ENCODE results near the gene CACNA1B.

The CACNA1B gene

GRCh38 chr9:138072161-138072842, 194.7 kb downstream of the CACNA1B start:
- H3K27ac ChIP-seq (ENCODE audit: low read length) = no peak overlapping the region
- peaks cover 12% of the 10 kb centered on the region for H3K4me1 ChIP-seq (ENCODE audit: control insufficient read depth, insufficient read depth, low read length)
- H3K36me3 ChIP-seq (ENCODE audit: control insufficient read depth, insufficient read depth, low read length) = no peaks in the 10 kb centered on the region
- DNase-seq (ENCODE audit: low read depth, low spot score) = no peak
- H3K4me3 ChIP-seq (ENCODE audit: low read length) = no peak overlapping the region
- H3K9me3 ChIP-seq (ENCODE audit: control insufficient read depth, insufficient read depth, low read length) = no peaks in the 10 kb centered on the region
- H3K27me3 ChIP-seq (ENCODE audit: control insufficient read depth, insufficient read depth, low read length) = no peaks in the 10 kb centered on the region
- no CpG with 5 or more reads among the region's 12 CpGs for WGBS (ENCODE audit: insufficient coverage, insufficient read length)

- no CpG with 5 or more reads among the region's 9 CpGs for WGBS (ENCODE audit: insufficient coverage, insufficient read length)
- H3K27ac ChIP-seq (ENCODE audit: low read length) = no peak overlapping the region
- H3K4me1 ChIP-seq (ENCODE audit: control insufficient read depth, insufficient read depth, low read length) = peaks cover 12% of the 10 kb centered on the region
- H3K36me3 ChIP-seq (ENCODE audit: control insufficient read depth, insufficient read depth, low read length) = no peaks in the 10 kb centered on the region
- no peak for DNase-seq (ENCODE audit: low read depth, low spot score)
- no peaks in the 10 kb centered on the region for H3K27me3 ChIP-seq (ENCODE audit: control insufficient read depth, insufficient read depth, low read length)
- no peak overlapping the region for H3K4me3 ChIP-seq (ENCODE audit: low read length)
- H3K9me3 ChIP-seq (ENCODE audit: control insufficient read depth, insufficient read depth, low read length) = no peaks in the 10 kb centered on the region
Observed at GRCh38 chr9:138072897-138073296, 195.3 kb downstream of the CACNA1B start.

- Histone ChIP-seq H3K9me3 (ENCODE audit: control insufficient read depth, insufficient read depth, low read length) (no peaks in the 10 kb centered on the region), H3K27ac (ENCODE audit: low read length) (no peak overlapping the region), H3K4me1 (ENCODE audit: control insufficient read depth, insufficient read depth, low read length) (peaks cover 12% of the 10 kb centered on the region), H3K27me3 (ENCODE audit: control insufficient read depth, insufficient read depth, low read length) (no peaks in the 10 kb centered on the region), H3K36me3 (ENCODE audit: control insufficient read depth, insufficient read depth, low read length) (no peaks in the 10 kb centered on the region), H3K4me3 (ENCODE audit: low read length) (no peak overlapping the region)
- no CpG with 5 or more reads among the region's 12 CpGs for WGBS (ENCODE audit: insufficient coverage, insufficient read length)
- DNase-seq (ENCODE audit: low read depth, low spot score) = no peak
Observed at GRCh38 chr9:138073408-138073807, 195.8 kb downstream of the CACNA1B start.

GRCh38 chr9:138073808-138074207, 196.2 kb downstream of the CACNA1B start:
- no peak for DNase-seq (ENCODE audit: low read depth, low spot score)
- no peak overlapping the region for H3K27ac ChIP-seq (ENCODE audit: low read length)
- no peaks in the 10 kb centered on the region for H3K27me3 ChIP-seq (ENCODE audit: control insufficient read depth, insufficient read depth, low read length)
- H3K4me1 ChIP-seq (ENCODE audit: control insufficient read depth, insufficient read depth, low read length) = peaks cover 11% of the 10 kb centered on the region
- H3K9me3 ChIP-seq (ENCODE audit: control insufficient read depth, insufficient read depth, low read length) = no peaks in the 10 kb centered on the region
- no peak overlapping the region for H3K4me3 ChIP-seq (ENCODE audit: low read length)
- no CpG with 5 or more reads among the region's 12 CpGs for WGBS (ENCODE audit: insufficient coverage, insufficient read length)
- no peaks in the 10 kb centered on the region for H3K36me3 ChIP-seq (ENCODE audit: control insufficient read depth, insufficient read depth, low read length)

GRCh38 chr9:138074516-138074915, 196.9 kb downstream of the CACNA1B start:
- no peak overlapping the region for H3K4me3 ChIP-seq (ENCODE audit: low read length)
- WGBS (ENCODE audit: insufficient coverage, insufficient read length) = no CpG with 5 or more reads among the region's 18 CpGs
- H3K36me3 ChIP-seq (ENCODE audit: control insufficient read depth, insufficient read depth, low read length) = no peaks in the 10 kb centered on the region
- peaks cover 8% of the 10 kb centered on the region for H3K4me1 ChIP-seq (ENCODE audit: control insufficient read depth, insufficient read depth, low read length)
- no peaks in the 10 kb centered on the region for H3K9me3 ChIP-seq (ENCODE audit: control insufficient read depth, insufficient read depth, low read length)
- H3K27me3 ChIP-seq (ENCODE audit: control insufficient read depth, insufficient read depth, low read length) = no peaks in the 10 kb centered on the region
- DNase-seq (ENCODE audit: low read depth, low spot score) = no peak
- H3K27ac ChIP-seq (ENCODE audit: low read length) = no peak overlapping the region

GRCh38 chr9:138075496-138075895, 197.9 kb downstream of the CACNA1B start:
- H3K9me3 ChIP-seq (ENCODE audit: control insufficient read depth, insufficient read depth, low read length) = no peaks in the 10 kb centered on the region
- no CpG with 5 or more reads among the region's 20 CpGs for WGBS (ENCODE audit: insufficient coverage, insufficient read length)

GRCh38 chr9:138075961-138076649, 198.5 kb downstream of the CACNA1B start:
- no CpG with 5 or more reads among the region's 14 CpGs for WGBS (ENCODE audit: insufficient coverage, insufficient read length)
- Histone ChIP-seq H3K27me3 (ENCODE audit: control insufficient read depth, insufficient read depth, low read length) (no peaks in the 10 kb centered on the region), H3K4me1 (ENCODE audit: control insufficient read depth, insufficient read depth, low read length) (peaks cover 5% of the 10 kb centered on the region), H3K27ac (ENCODE audit: low read length) (no peak overlapping the region), H3K36me3 (ENCODE audit: control insufficient read depth, insufficient read depth, low read length) (no peaks in the 10 kb centered on the region), H3K9me3 (ENCODE audit: control insufficient read depth, insufficient read depth, low read length) (no peaks in the 10 kb centered on the region), H3K4me3 (ENCODE audit: low read length) (no peak overlapping the region)
- no peak for DNase-seq (ENCODE audit: low read depth, low spot score)

More at GRCh38 chr9:138075496-138075895, 197.9 kb downstream of the CACNA1B start:
- Histone ChIP-seq H3K36me3 (ENCODE audit: control insufficient read depth, insufficient read depth, low read length) (no peaks in the 10 kb centered on the region), H3K27ac (ENCODE audit: low read length) (no peak overlapping the region), H3K4me1 (ENCODE audit: control insufficient read depth, insufficient read depth, low read length) (peaks cover 5% of the 10 kb centered on the region), H3K4me3 (ENCODE audit: low read length) (no peak overlapping the region), H3K27me3 (ENCODE audit: control insufficient read depth, insufficient read depth, low read length) (no peaks in the 10 kb centered on the region)
- no peak for DNase-seq (ENCODE audit: low read depth, low spot score)

GRCh38 chr9:138076650-138077009, 199.0 kb downstream of the CACNA1B start:
- Histone ChIP-seq H3K27me3 (ENCODE audit: control insufficient read depth, insufficient read depth, low read length) (no peaks in the 10 kb centered on the region), H3K4me3 (ENCODE audit: low read length) (no peak overlapping the region), H3K27ac (ENCODE audit: low read length) (no peak overlapping the region), H3K9me3 (ENCODE audit: control insufficient read depth, insufficient read depth, low read length) (no peaks in the 10 kb centered on the region), H3K4me1 (ENCODE audit: control insufficient read depth, insufficient read depth, low read length) (peaks cover 5% of the 10 kb centered on the region), H3K36me3 (ENCODE audit: control insufficient read depth, insufficient read depth, low read length) (no peaks in the 10 kb centered on the region)
- DNase-seq (ENCODE audit: low read depth, low spot score) = no peak
- WGBS (ENCODE audit: insufficient coverage, insufficient read length) = no CpG with 5 or more reads among the region's 5 CpGs

GRCh38 chr9:138077126-138077525, 199.5 kb downstream of the CACNA1B start:
- no peaks in the 10 kb centered on the region for H3K27me3 ChIP-seq (ENCODE audit: control insufficient read depth, insufficient read depth, low read length)
- no peak overlapping the region for H3K4me3 ChIP-seq (ENCODE audit: low read length)
- no peaks in the 10 kb centered on the region for H3K9me3 ChIP-seq (ENCODE audit: control insufficient read depth, insufficient read depth, low read length)
- no peak overlapping the region for H3K27ac ChIP-seq (ENCODE audit: low read length)
- H3K36me3 ChIP-seq (ENCODE audit: control insufficient read depth, insufficient read depth, low read length) = no peaks in the 10 kb centered on the region
- H3K4me1 ChIP-seq (ENCODE audit: control insufficient read depth, insufficient read depth, low read length) = peaks cover 5% of the 10 kb centered on the region
- no peak for DNase-seq (ENCODE audit: low read depth, low spot score)
- no CpG with 5 or more reads among the region's 9 CpGs for WGBS (ENCODE audit: insufficient coverage, insufficient read length)

- Histone ChIP-seq H3K9me3 (ENCODE audit: control insufficient read depth, insufficient read depth, low read length) (no peaks in the 10 kb centered on the region), H3K36me3 (ENCODE audit: control insufficient read depth, insufficient read depth, low read length) (peaks cover under 1% of the 10 kb centered on the region; the same call in 1 of the 2 replicates), H3K27me3 (ENCODE audit: control insufficient read depth, insufficient read depth, low read length) (no peaks in the 10 kb centered on the region), H3K4me3 (ENCODE audit: low read length) (no peak overlapping the region), H3K27ac (ENCODE audit: low read length) (no peak overlapping the region), H3K4me1 (ENCODE audit: control insufficient read depth, insufficient read depth, low read length) (peaks cover 2% of the 10 kb centered on the region; the same call in 1 of the 2 replicates)
- DNase-seq (ENCODE audit: low read depth, low spot score) = no peak
- WGBS (ENCODE audit: insufficient coverage, insufficient read length) = no CpG with 5 or more reads among the region's 13 CpGs
Observed at GRCh38 chr9:138077898-138078540, 200.4 kb downstream of the CACNA1B start.

All from iPS DF 6.9 (cell line).